ENCODE data around the gene PRRG4.
A peak's percentile ranks its signal among the peaks of the same experiment; 100 is the strongest.

PRRG4 gene

GRCh38 chr11:32870676-32871075 is 40.9 kb downstream of the PRRG4 start:
- no peaks in the 10 kb centered on the region; the same call in 1 of the 2 replicates for H3K27me3 ChIP-seq (replicated peaks; ENCODE audit: control insufficient read depth, insufficient read depth, low read length)
- no peak for DNase-seq (ENCODE audit: extremely low read depth, insufficient read length)
- no peaks in the 10 kb centered on the region for H3K36me3 ChIP-seq (ENCODE audit: control insufficient read depth, insufficient read depth, low read length)
- peak; percentile 40 for TF ChIP-seq CTCF (IDR thresholded peaks at IDR 0.05; ENCODE audit: insufficient read depth, low read length, poor library complexity, severe bottlenecking)
- H3K4me3 ChIP-seq (replicated peaks; ENCODE audit: low read depth, low read length), result no peak overlapping the region

GRCh38 chr11:32874132-32874531 is 44.4 kb downstream of the PRRG4 start:
- H3K4me3 ChIP-seq (replicated peaks; ENCODE audit: low read depth, low read length), result no peak overlapping the region
- DNase-seq (ENCODE audit: extremely low read depth, insufficient read length), result no peak

GRCh38 chr11:32881286-32881685 is 51.6 kb downstream of the PRRG4 start:
- no peaks in the 10 kb centered on the region for H3K36me3 ChIP-seq (ENCODE audit: control insufficient read depth, insufficient read depth, low read length)
- H3K27me3 ChIP-seq (replicated peaks; ENCODE audit: control insufficient read depth, insufficient read depth, low read length), result no peaks in the 10 kb centered on the region
- DNase-seq (ENCODE audit: extremely low read depth, insufficient read length), result no peak
- no peak overlapping the region for H3K4me3 ChIP-seq (replicated peaks; ENCODE audit: low read depth, low read length)
- TF ChIP-seq CTCF (IDR thresholded peaks at IDR 0.05; ENCODE audit: insufficient read depth, low read length, poor library complexity, severe bottlenecking), result no peak

More at GRCh38 chr11:32874132-32874531, 44.4 kb downstream of the PRRG4 start:
- Histone ChIP-seq H3K36me3 (ENCODE audit: control insufficient read depth, insufficient read depth, low read length) (no peaks in the 10 kb centered on the region), H3K27me3 (replicated peaks; ENCODE audit: control insufficient read depth, insufficient read depth, low read length) (no peaks in the 10 kb centered on the region; the same call in 1 of the 2 replicates)
- no peak for TF ChIP-seq CTCF (IDR thresholded peaks at IDR 0.05; ENCODE audit: insufficient read depth, low read length, poor library complexity, severe bottlenecking)

- Histone ChIP-seq H3K27me3 (replicated peaks; ENCODE audit: control insufficient read depth, insufficient read depth, low read length) (no peaks in the 10 kb centered on the region), H3K36me3 (ENCODE audit: control insufficient read depth, insufficient read depth, low read length) (no peaks in the 10 kb centered on the region), H3K4me3 (replicated peaks; ENCODE audit: low read depth, low read length) (no peak overlapping the region)
- TF ChIP-seq CTCF (IDR thresholded peaks at IDR 0.05; ENCODE audit: insufficient read depth, low read length, poor library complexity, severe bottlenecking), result no peak
- no peak for DNase-seq (ENCODE audit: extremely low read depth, insufficient read length)
Observed at GRCh38 chr11:32883421-32883820, 53.7 kb downstream of the PRRG4 start.

- no peak for TF ChIP-seq CTCF (IDR thresholded peaks at IDR 0.05; ENCODE audit: insufficient read depth, low read length, poor library complexity, severe bottlenecking)
- DNase-seq (ENCODE audit: extremely low read depth, insufficient read length), result no peak
- Histone ChIP-seq H3K4me3 (replicated peaks; ENCODE audit: low read depth, low read length) (no peak overlapping the region), H3K36me3 (ENCODE audit: control insufficient read depth, insufficient read depth, low read length) (no peaks in the 10 kb centered on the region), H3K27me3 (replicated peaks; ENCODE audit: control insufficient read depth, insufficient read depth, low read length) (no peaks in the 10 kb centered on the region)
Observed at GRCh38 chr11:32884023-32884422, 54.3 kb downstream of the PRRG4 start.

GRCh38 chr11:32884770-32885384 is 55.1 kb downstream of the PRRG4 start:
- H3K27me3 ChIP-seq (replicated peaks; ENCODE audit: control insufficient read depth, insufficient read depth, low read length), result no peaks in the 10 kb centered on the region
- no peak overlapping the region for H3K4me3 ChIP-seq (replicated peaks; ENCODE audit: low read depth, low read length)
- TF ChIP-seq CTCF (IDR thresholded peaks at IDR 0.05; ENCODE audit: insufficient read depth, low read length, poor library complexity, severe bottlenecking), result peak; percentile 63
- no peak for DNase-seq (ENCODE audit: extremely low read depth, insufficient read length)
- no peaks in the 10 kb centered on the region for H3K36me3 ChIP-seq (ENCODE audit: control insufficient read depth, insufficient read depth, low read length)

Measured in GM06990 (cell line).